HCT116 (cell line): ENCODE data around the gene CALN1. TPM values are rescaled to one million over a fixed set of nuclear protein-coding genes. Genes with fewer than 3 reads are reported as not detected.

Source experiments
- ATAC-seq: fragments of 200-7000 bp; cut with Tn5 transposase; 2 replicates; pipeline ENCODE4 v1.9.1; 2020; ENCODE audit warnings: mild to moderate bottlenecking, moderate library complexity
- BruUV-seq: library from RNA; stranded (reverse); fragments of 400-500 nt; replicated peaks from 2 replicates; lab custom pipeline; 2021; lab: Mats Ljungman, UMichigan
- CTCF ChIA-PET: fragments of 300-600 bp; sonication (Branson Sonifier 250); formaldehyde crosslinking; loops from one replicate; lab custom pipeline; 2021; ENCODE audit warnings: antibody characterized with exemption; lab: Charles Lee
- POLR2A ChIA-PET: fragments of 300-600, 350-600 bp; sonication (Branson Sonifier 250); formaldehyde crosslinking; loops from one replicate; lab custom pipeline; 2021; ENCODE audit warnings: antibody characterized with exemption; lab: Charles Lee
- RAD21 ChIA-PET, 2 experiments: fragments of 300-600 bp; sonication (Branson Sonifier 250); formaldehyde crosslinking; loops; one replicate each; lab custom pipeline; 2023; ENCODE audit warnings: low total read pairs in 2 of 2; ENCODE audit not compliant: uncharacterized antibody in 2 of 2, unreplicated experiment in 2 of 2, low non-redundant PET in 1 of 2; lab: Charles Lee
- DNase-seq: peaks from one replicate; pipeline ENCODE4 v3.0.0-alpha.2; 2010; ENCODE audit warnings: low read depth, low spot score
- H2AFZ ChIP-seq: fragments of 200-600 bp; shearing (Covaris generic), sonication (generic); 2 replicates; pipeline ENCODE4 v1.6.1; 2017; ENCODE audit warnings: low read depth, mixed run types, mixed read lengths, antibody characterized with exemption, low read length; ENCODE audit not compliant: poor library complexity, severe bottlenecking
- H3K27ac ChIP-seq: 2 replicates; pipeline ENCODE4 v1.5.1; 2012; ENCODE audit warnings: low read depth, low read length
- H3K27me3 ChIP-seq: fragments of 200-600 bp; sonication (generic); 2 replicates; pipeline ENCODE4 v1.6.1; 2016; ENCODE audit warnings: mixed run types, low read length, mixed read lengths; ENCODE audit not compliant: insufficient read depth
- H3K36me3 ChIP-seq, 2 experiments: fragments of 200-500 bp in 1 of 2; fragments of 200-600 bp in 1 of 2; sonication (Bioruptor generic) in 1 of 2; sonication (generic) in 1 of 2; 2 replicates each; pipeline versions ENCODE4 v1.5.1 to v1.6.1; 2014 to 2016; ENCODE audit warnings: low read length in 2 of 2, inconsistent platforms in 1 of 2, mixed read lengths in 1 of 2, mixed run types in 1 of 2; ENCODE audit not compliant: insufficient read depth in 2 of 2, control insufficient read depth in 1 of 2
- H3K4me1 ChIP-seq, 2 experiments: fragments of 200-600 bp in 1 of 2; sonication (generic) in 1 of 2; 2 replicates each; pipeline versions ENCODE4 v1.5.1 to v1.6.1; 2012 to 2017; ENCODE audit warnings: low read length in 2 of 2, inconsistent platforms in 1 of 2, mild to moderate bottlenecking in 1 of 2, mixed read lengths in 1 of 2, mixed run types in 1 of 2, moderate library complexity in 1 of 2; ENCODE audit not compliant: insufficient read depth in 2 of 2, control insufficient read depth in 1 of 2
- H3K4me2 ChIP-seq: fragments of 200-600 bp; sonication (generic); 2 replicates; pipeline ENCODE4 v1.6.1; 2017; ENCODE audit warnings: mixed run types, low read length, mixed read lengths
- H3K4me3 ChIP-seq, 2 experiments: fragments of 200-600 bp in 1 of 2; sonication (generic) in 1 of 2; replicated peaks in 1 of 2; 2 replicates each; pipeline ENCODE4 v1.5.1; 2011 to 2016; ENCODE audit warnings: low read length in 2 of 2, control low read depth in 1 of 2, low read depth in 1 of 2, mild to moderate bottlenecking in 1 of 2, mixed read lengths in 1 of 2, mixed run types in 1 of 2
- H3K79me2 ChIP-seq: fragments of 200-600 bp; sonication (generic); 2 replicates; pipeline ENCODE4 v1.6.1; 2017; ENCODE audit warnings: mild to moderate bottlenecking, mixed run types, low read length, moderate library complexity, mixed read lengths; ENCODE audit not compliant: insufficient read depth
- H3K9ac ChIP-seq: fragments of 200-600 bp; sonication (generic); 2 replicates; pipeline ENCODE4 v1.6.1; 2016; ENCODE audit warnings: low read length, mixed read lengths
- H3K9me2 ChIP-seq: fragments of 200-600 bp; sonication (generic), shearing (Covaris generic); 2 replicates; pipeline ENCODE4 v1.6.1; 2017; ENCODE audit warnings: mixed run types, mild to moderate bottlenecking, moderate library complexity; ENCODE audit not compliant: insufficient read depth
- H3K9me3 ChIP-seq, 2 experiments: fragments of 200-500 bp in 1 of 2; fragments of 200-600 bp in 1 of 2; sonication (Bioruptor generic) in 1 of 2; sonication (generic) in 1 of 2; 2 replicates each; pipeline ENCODE4 v1.6.1; 2014 to 2017; ENCODE audit warnings: low read length in 2 of 2, mixed read lengths in 2 of 2, inconsistent platforms in 1 of 2, low read depth in 1 of 2, mild to moderate bottlenecking in 1 of 2, mixed run types in 1 of 2, moderate library complexity in 1 of 2; ENCODE audit not compliant: control insufficient read depth in 1 of 2, insufficient read depth in 1 of 2
- H4K20me1 ChIP-seq: fragments of 200-600 bp; sonication (generic), shearing (Covaris generic); 2 replicates; pipeline ENCODE4 v1.6.1; 2017; ENCODE audit warnings: mixed run types, mild to moderate bottlenecking, moderate library complexity; ENCODE audit not compliant: insufficient read depth
- CTCF ChIP-seq, 3 experiments: fragments of 200-600 bp in 1 of 3; sonication (generic) in 1 of 3; IDR thresholded peaks in 2 of 3; conservative IDR thresholded peaks in 1 of 3; 2 replicates each; pipeline ENCODE4 v1.5.1; 2012 to 2017; ENCODE audit warnings: low read depth in 2 of 3, low read length in 2 of 3, antibody characterized with exemption in 1 of 3, borderline replicate concordance in 1 of 3, control low read depth in 1 of 3, mild to moderate bottlenecking in 1 of 3, mixed read lengths in 1 of 3, mixed run types in 1 of 3, moderate library complexity in 1 of 3; ENCODE audit not compliant: insufficient read depth in 1 of 3
- JUND ChIP-seq: IDR thresholded peaks from 2 replicates; pipeline ENCODE4 v1.6.1; 2012
- POLR2A ChIP-seq: IDR thresholded peaks from 2 replicates; pipeline ENCODE4 v1.7.0; 2011; ENCODE audit warnings: borderline replicate concordance; ENCODE audit not compliant: insufficient read depth, insufficient read length; ENCODE audit errors: extremely low read depth
- RAD21 ChIP-seq: IDR thresholded peaks from 2 replicates; pipeline ENCODE4 v1.6.1; 2012; ENCODE audit warnings: low read depth, mild to moderate bottlenecking
- SP1 ChIP-seq: IDR thresholded peaks from 2 replicates; pipeline ENCODE4 v1.6.1; 2012; ENCODE audit warnings: low read depth
- ZFX ChIP-seq: fragments of 450-650 bp; IDR thresholded peaks from 2 replicates; pipeline ENCODE4 v1.6.1; 2017
- ZNF274 ChIP-seq: fragments of 200-500 bp; sonication (Bioruptor generic); IDR thresholded peaks from 2 replicates; pipeline ENCODE4 v1.6.1; 2014; ENCODE audit warnings: mild to moderate bottlenecking, low read depth, low read length, inconsistent platforms
- intact Hi-C: fragments of 100-400 bp; cut with micrococcal nuclease; formaldehyde crosslinking; loops from 2 replicates; pipeline ENCODE4 v1.10.0; 2022
- total RNA-seq: library from RNA; stranded (reverse); gene quantifications from one replicate; pipeline ENCODE4 v1.2.1, GENCODE V29; 2021; ENCODE audit not compliant: unreplicated experiment
- TF ChIP-seq, protein P1 (sequence below): IDR thresholded peaks from 2 replicates; pipeline ENCODE4 v1.6.1; 2012; ENCODE audit warnings: low read depth

CALN1 gene
- total RNA-seq, 1 experiment from 2014 or later: 0.17 TPM

- no peaks in the 10 kb centered on the region for H3K4me1 ChIP-seq
- DNase-seq (no peak), ATAC-seq (no peak)
- peaks cover 19% of the 10 kb centered on the region; the same call in 1 of the 2 replicates for H3K27me3 ChIP-seq
- no peak overlapping the region for H2AFZ ChIP-seq
- H3K9me3 ChIP-seq: no peaks in the 10 kb centered on the region
- no peaks in the 10 kb centered on the region for H3K79me2 ChIP-seq
- no peaks in the 10 kb centered on the region for H4K20me1 ChIP-seq
- peak; percentile 28; the same call in 1 of the 2 replicates for TF ChIP-seq RAD21
- TF ChIP-seq JUND: no peak
- peak in 1 of 3 experiments; percentile 25; a peak in 1 of 6 replicates for TF ChIP-seq CTCF (IDR thresholded peaks at IDR 0.05 in 2 of 3, conservative IDR thresholded peaks at IDR 0.05 in 1 of 3; ENCODE audit: borderline replicate concordance in 1 of 3, insufficient read depth in 1 of 3, low read depth in 2 of 3, low read length in 2 of 3)
- no peak overlapping the region for H3K27ac ChIP-seq
- no peaks in the 10 kb centered on the region for H3K9me2 ChIP-seq
- POLR2A ChIA-PET: no interaction called here
- H3K36me3 ChIP-seq: no peaks in the 10 kb centered on the region
- RAD21 ChIA-PET: no interaction called here
- no TSS peak for BruUV-seq
- no peak overlapping the region for H3K9ac ChIP-seq
- intact Hi-C loops: no loop called here
- no peak overlapping the region for H3K4me3 ChIP-seq
- H3K4me2 ChIP-seq: no peak overlapping the region
- CTCF ChIA-PET: interaction anchor here (1.2 kb wide), 1 partner anchor 88 kb away, joined by 3 read pairs; no protein-coding TSS in a partner anchor
Observed at GRCh38 chr7:72406820-72407403, 5.2 kb downstream of the CALN1 start.

- no peak overlapping the region for H2AFZ ChIP-seq
- RAD21 ChIA-PET: no interaction called here
- H4K20me1 ChIP-seq: no peaks in the 10 kb centered on the region
- no TSS peak for BruUV-seq
- no peaks in the 10 kb centered on the region for H3K36me3 ChIP-seq
- DNase-seq: no peak
- H3K79me2 ChIP-seq: no peaks in the 10 kb centered on the region
- CTCF ChIA-PET: interaction anchor here (1.2 kb wide), 1 partner anchor 89 kb away, joined by 3 read pairs; no protein-coding TSS in a partner anchor
- no peak overlapping the region for H3K27ac ChIP-seq
- H3K9ac ChIP-seq: no peak overlapping the region
- no peaks in the 10 kb centered on the region for H3K9me3 ChIP-seq
- H3K4me2 ChIP-seq: no peak overlapping the region
- intact Hi-C loops: no loop called here
- POLR2A ChIA-PET: no interaction called here
- H3K9me2 ChIP-seq: no peaks in the 10 kb centered on the region
- ATAC-seq: no peak
- peaks cover 20% of the 10 kb centered on the region; the same call in 1 of the 2 replicates for H3K27me3 ChIP-seq
- H3K4me3 ChIP-seq: no peak overlapping the region
- no peaks in the 10 kb centered on the region for H3K4me1 ChIP-seq
- TF ChIP-seq ZNF274 (no peak), CTCF (IDR thresholded peaks at IDR 0.05 in 2 of 3, conservative IDR thresholded peaks at IDR 0.05 in 1 of 3; ENCODE audit: borderline replicate concordance in 1 of 3, insufficient read depth in 1 of 3, low read depth in 2 of 3, low read length in 2 of 3) (no peak), ZFX (no peak), SP1 (no peak), POLR2A (no peak), JUND (no peak)
- TF ChIP-seq, protein P1, sequence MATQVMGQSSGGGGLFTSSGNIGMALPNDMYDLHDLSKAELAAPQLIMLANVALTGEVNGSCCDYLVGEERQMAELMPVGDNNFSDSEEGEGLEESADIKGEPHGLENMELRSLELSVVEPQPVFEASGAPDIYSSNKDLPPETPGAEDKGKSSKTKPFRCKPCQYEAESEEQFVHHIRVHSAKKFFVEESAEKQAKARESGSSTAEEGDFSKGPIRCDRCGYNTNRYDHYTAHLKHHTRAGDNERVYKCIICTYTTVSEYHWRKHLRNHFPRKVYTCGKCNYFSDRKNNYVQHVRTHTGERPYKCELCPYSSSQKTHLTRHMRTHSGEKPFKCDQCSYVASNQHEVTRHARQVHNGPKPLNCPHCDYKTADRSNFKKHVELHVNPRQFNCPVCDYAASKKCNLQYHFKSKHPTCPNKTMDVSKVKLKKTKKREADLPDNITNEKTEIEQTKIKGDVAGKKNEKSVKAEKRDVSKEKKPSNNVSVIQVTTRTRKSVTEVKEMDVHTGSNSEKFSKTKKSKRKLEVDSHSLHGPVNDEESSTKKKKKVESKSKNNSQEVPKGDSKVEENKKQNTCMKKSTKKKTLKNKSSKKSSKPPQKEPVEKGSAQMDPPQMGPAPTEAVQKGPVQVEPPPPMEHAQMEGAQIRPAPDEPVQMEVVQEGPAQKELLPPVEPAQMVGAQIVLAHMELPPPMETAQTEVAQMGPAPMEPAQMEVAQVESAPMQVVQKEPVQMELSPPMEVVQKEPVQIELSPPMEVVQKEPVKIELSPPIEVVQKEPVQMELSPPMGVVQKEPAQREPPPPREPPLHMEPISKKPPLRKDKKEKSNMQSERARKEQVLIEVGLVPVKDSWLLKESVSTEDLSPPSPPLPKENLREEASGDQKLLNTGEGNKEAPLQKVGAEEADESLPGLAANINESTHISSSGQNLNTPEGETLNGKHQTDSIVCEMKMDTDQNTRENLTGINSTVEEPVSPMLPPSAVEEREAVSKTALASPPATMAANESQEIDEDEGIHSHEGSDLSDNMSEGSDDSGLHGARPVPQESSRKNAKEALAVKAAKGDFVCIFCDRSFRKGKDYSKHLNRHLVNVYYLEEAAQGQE: no peak
Observed at GRCh38 chr7:72405871-72406270, 6.3 kb downstream of the CALN1 start.
